ENCODE data around the gene ANKH.

- TF ChIP-seq YY1 (IDR thresholded peaks at IDR 0.05; ENCODE audit: insufficient read depth, insufficient read length), result no peak
- TF ChIP-seq ZNF274 (IDR thresholded peaks at IDR 0.05; ENCODE audit: low read depth, low read length), result no peak
- no peak for TF ChIP-seq SUZ12 (IDR thresholded peaks at IDR 0.05; ENCODE audit: extremely low read depth, insufficient read depth, insufficient read length)
Measured at GRCh38 chr5:14840624-14841023, 31.0 kb downstream of the ANKH start.
